Esophagus muscularis mucosa (tissue), 3 donors: ENCODE data around the gene GOLIM4.

Experiments used
- CTCF ChIP-seq, 3 experiments: fragments of 200-600 bp in 2 of 3; fragments of 450-650 bp in 1 of 3; sonication (generic) in 2 of 3; IDR thresholded peaks; one replicate each; pipeline ENCODE4 v1.5.1; 2017 to 2019; ENCODE audit warnings: antibody characterized with exemption in 3 of 3, mild to moderate bottlenecking in 2 of 3, moderate library complexity in 1 of 3
- POLR2A ChIP-seq: fragments of 450-650 bp; IDR thresholded peaks from one replicate; pipeline ENCODE4 v1.6.1; 2017; ENCODE audit warnings: antibody characterized with exemption, moderate library complexity, mild to moderate bottlenecking, low read depth
- POLR2AphosphoS5 ChIP-seq, 2 donors: sonication (generic); formaldehyde crosslinking; IDR thresholded peaks; one replicate each; pipeline ENCODE4 v1.6.1; 2017; ENCODE audit warnings: antibody characterized with exemption in 2 of 2

GRCh38 chr3:168097381-168097780, 1.7 kb upstream of the GOLIM4 start:
- no peak for TF ChIP-seq POLR2A
- no peak for TF ChIP-seq POLR2AphosphoS5 (IDR thresholded peaks at IDR 0.05)
- no peak for TF ChIP-seq CTCF (IDR thresholded peaks at IDR 0.05)
